Activated naive CD4-positive, alpha-beta T cell treated with anti-CD3 and anti-CD28 coated beads, Interleukin-2, amount 10 ng/mL, durations not matched to agents 7 days and 5 days (primary cell): ENCODE measurements around the gene SLC6A16.

Experiments used
- CTCF ChIA-PET: fragments of 350-600 bp; sonication (Branson Sonifier 250); formaldehyde crosslinking; loops from one replicate; lab custom pipeline; 2021; ENCODE audit warnings: antibody characterized with exemption; lab: Charles Lee
- DNase-seq: peaks from one replicate; pipeline ENCODE4 v3.0.0-alpha.2; 2020
- H3K27ac Mint-ChIP-seq: one replicate; pipeline ENCODE4 v1.8.0; 2021; ENCODE audit warnings: mild to moderate bottlenecking, moderate library complexity, mixed read lengths
- H3K27me3 Mint-ChIP-seq: one replicate; pipeline ENCODE4 v1.8.0; 2021; ENCODE audit warnings: mild to moderate bottlenecking, mixed read lengths
- H3K36me3 Mint-ChIP-seq: one replicate; pipeline ENCODE4 v1.8.0; 2021; ENCODE audit warnings: mixed read lengths
- H3K4me1 Mint-ChIP-seq: one replicate; pipeline ENCODE4 v1.8.0; 2021; ENCODE audit warnings: mixed read lengths
- H3K4me3 Mint-ChIP-seq: one replicate; pipeline ENCODE4 v1.8.0; 2021; ENCODE audit warnings: mild to moderate bottlenecking, moderate library complexity, mixed read lengths
- H3K9me3 Mint-ChIP-seq: one replicate; pipeline ENCODE4 v1.8.0; 2021; ENCODE audit warnings: mixed read lengths

SLC6A16 gene

GRCh38 chr19:49357186-49357585, 32.2 kb upstream of the SLC6A16 start:
- no peak for DNase-seq
- no peaks in the 10 kb centered on the region for H3K9me3 Mint-ChIP-seq
- peaks cover 53% of the 10 kb centered on the region for H3K27me3 Mint-ChIP-seq
- CTCF ChIA-PET, result no interaction called here
- no peak overlapping the region for H3K27ac Mint-ChIP-seq
- no peaks in the 10 kb centered on the region for H3K36me3 Mint-ChIP-seq
- H3K4me3 Mint-ChIP-seq, result no peak overlapping the region
- H3K4me1 Mint-ChIP-seq, result peaks cover 19% of the 10 kb centered on the region

GRCh38 chr19:49356382-49356781, 31.4 kb upstream of the SLC6A16 start:
- DNase-seq, result no peak
- H3K4me3 Mint-ChIP-seq, result no peak overlapping the region

GRCh38 chr19:49355909-49356353, 30.9 kb upstream of the SLC6A16 start:
- Mint-ChIP-seq H3K4me1 (peaks cover 11% of the 10 kb centered on the region), H3K9me3 (no peaks in the 10 kb centered on the region)

More at GRCh38 chr19:49356382-49356781, 31.4 kb upstream of the SLC6A16 start:
- Mint-ChIP-seq H3K36me3 (no peaks in the 10 kb centered on the region), H3K4me1 (peaks cover 13% of the 10 kb centered on the region), H3K9me3 (no peaks in the 10 kb centered on the region), H3K27me3 (peaks cover 61% of the 10 kb centered on the region), H3K27ac (no peak overlapping the region)
- CTCF ChIA-PET, result no interaction called here

GRCh38 chr19:49349567-49349966, 24.6 kb upstream of the SLC6A16 start:
- peaks cover 34% of the 10 kb centered on the region for H3K27me3 Mint-ChIP-seq
- peaks cover 2% of the 10 kb centered on the region for H3K9me3 Mint-ChIP-seq
- H3K36me3 Mint-ChIP-seq, result peaks cover 4% of the 10 kb centered on the region
- H3K27ac Mint-ChIP-seq, result no peak overlapping the region
- peaks cover 3% of the 10 kb centered on the region for H3K4me1 Mint-ChIP-seq
- H3K4me3 Mint-ChIP-seq, result no peak overlapping the region
- no peak for DNase-seq
- CTCF ChIA-PET, result interaction anchor here (0.6 kb wide), 1 partner anchor 230 kb away, joined by 4 read pairs; no protein-coding TSS in a partner anchor

More at GRCh38 chr19:49355909-49356353, 30.9 kb upstream of the SLC6A16 start:
- Mint-ChIP-seq H3K27ac (no peak overlapping the region), H3K36me3 (no peaks in the 10 kb centered on the region), H3K4me3 (no peak overlapping the region), H3K27me3 (peaks cover 63% of the 10 kb centered on the region)
- CTCF ChIA-PET, result no interaction called here
- DNase-seq, result no peak

GRCh38 chr19:49348305-49349189, 23.6 kb upstream of the SLC6A16 start:
- peaks cover 4% of the 10 kb centered on the region for H3K4me1 Mint-ChIP-seq
- peaks cover 24% of the 10 kb centered on the region for H3K27me3 Mint-ChIP-seq
- no peak for DNase-seq
- CTCF ChIA-PET, result interaction anchor here (0.7 to 1.4 kb wide), 2 partner anchors 21 to 125 kb away, joined by 4 read pairs; partner anchors contain the start of gene FLT3LG
- H3K9me3 Mint-ChIP-seq, result peaks cover 2% of the 10 kb centered on the region
- peaks cover 4% of the 10 kb centered on the region for H3K36me3 Mint-ChIP-seq
- H3K27ac Mint-ChIP-seq, result no peak overlapping the region
- H3K4me3 Mint-ChIP-seq, result no peak overlapping the region

GRCh38 chr19:49347835-49348234, 22.8 kb upstream of the SLC6A16 start:
- H3K27ac Mint-ChIP-seq, result peak overlapping the region; percentile 33
- peaks cover 4% of the 10 kb centered on the region for H3K4me1 Mint-ChIP-seq
- H3K9me3 Mint-ChIP-seq, result peaks cover 2% of the 10 kb centered on the region
- CTCF ChIA-PET, result interaction anchor here (0.7 to 1.4 kb wide), 2 partner anchors 20 to 126 kb away, joined by 4 read pairs; partner anchors contain the start of gene FLT3LG
- no peak for DNase-seq
- no peak overlapping the region for H3K4me3 Mint-ChIP-seq
- peaks cover 5% of the 10 kb centered on the region for H3K36me3 Mint-ChIP-seq
- peaks cover 17% of the 10 kb centered on the region for H3K27me3 Mint-ChIP-seq

GRCh38 chr19:49347191-49347590, 22.2 kb upstream of the SLC6A16 start:
- peaks cover 2% of the 10 kb centered on the region for H3K9me3 Mint-ChIP-seq
- CTCF ChIA-PET, result no interaction called here
- no peak for DNase-seq
- H3K27ac Mint-ChIP-seq, result no peak overlapping the region
- H3K4me1 Mint-ChIP-seq, result peaks cover 4% of the 10 kb centered on the region
- H3K36me3 Mint-ChIP-seq, result peaks cover 10% of the 10 kb centered on the region
- H3K27me3 Mint-ChIP-seq, result peaks cover 17% of the 10 kb centered on the region
- no peak overlapping the region for H3K4me3 Mint-ChIP-seq

- Mint-ChIP-seq H3K4me1 (peaks cover 15% of the 10 kb centered on the region), H3K4me3 (no peak overlapping the region), H3K27me3 (peaks cover 7% of the 10 kb centered on the region), H3K27ac (no peak overlapping the region), H3K36me3 (peaks cover 17% of the 10 kb centered on the region), H3K9me3 (peaks cover 2% of the 10 kb centered on the region)
- CTCF ChIA-PET, result no interaction called here
- no peak for DNase-seq
Observed at GRCh38 chr19:49344505-49345423, 19.8 kb upstream of the SLC6A16 start.

GRCh38 chr19:49343123-49343522, 18.1 kb upstream of the SLC6A16 start:
- CTCF ChIA-PET, result no interaction called here
- Mint-ChIP-seq H3K4me3 (no peak overlapping the region), H3K4me1 (peaks cover 26% of the 10 kb centered on the region), H3K36me3 (peaks cover 28% of the 10 kb centered on the region), H3K27ac (peak overlapping the region; percentile 74), H3K27me3 (no peaks in the 10 kb centered on the region), H3K9me3 (no peaks in the 10 kb centered on the region)
- no peak for DNase-seq

- no peak overlapping the region for H3K4me3 Mint-ChIP-seq
- no peak for DNase-seq
- H3K36me3 Mint-ChIP-seq, result peaks cover 35% of the 10 kb centered on the region
- no peaks in the 10 kb centered on the region for H3K9me3 Mint-ChIP-seq
- H3K27ac Mint-ChIP-seq, result no peak overlapping the region
- CTCF ChIA-PET, result no interaction called here
- peaks cover 33% of the 10 kb centered on the region for H3K4me1 Mint-ChIP-seq
- H3K27me3 Mint-ChIP-seq, result no peaks in the 10 kb centered on the region
Observed at GRCh38 chr19:49342291-49342721, 17.3 kb upstream of the SLC6A16 start.

GRCh38 chr19:49340865-49341718, 16.1 kb upstream of the SLC6A16 start:
- H3K9me3 Mint-ChIP-seq, result no peaks in the 10 kb centered on the region
- no peaks in the 10 kb centered on the region for H3K27me3 Mint-ChIP-seq
- H3K4me1 Mint-ChIP-seq, result peaks cover 44% of the 10 kb centered on the region
- DNase-seq, result no peak
- H3K36me3 Mint-ChIP-seq, result peaks cover 44% of the 10 kb centered on the region
- CTCF ChIA-PET, result no interaction called here
- no peak overlapping the region for H3K4me3 Mint-ChIP-seq
- H3K27ac Mint-ChIP-seq, result no peak overlapping the region

- peak overlapping the region; percentile 4 for H3K27ac Mint-ChIP-seq
- peaks cover 46% of the 10 kb centered on the region for H3K36me3 Mint-ChIP-seq
- H3K27me3 Mint-ChIP-seq, result no peaks in the 10 kb centered on the region
- no peak for DNase-seq
- no peak overlapping the region for H3K4me3 Mint-ChIP-seq
- CTCF ChIA-PET, result no interaction called here
- H3K9me3 Mint-ChIP-seq, result no peaks in the 10 kb centered on the region
- peaks cover 50% of the 10 kb centered on the region for H3K4me1 Mint-ChIP-seq
Observed at GRCh38 chr19:49340069-49340864, 15.3 kb upstream of the SLC6A16 start.
